Measurements from ENCODE around the gene VASP. TPM values are rescaled to one million over a fixed set of nuclear protein-coding genes. Genes with fewer than 3 reads are reported as not detected.

VASP gene
- total and polyA plus RNA-seq, 2 experiments from 2014 or later, result 72.4 to 91.6 TPM

- Histone ChIP-seq H3K27me3 (no peaks in the 10 kb centered on the region), H3K27ac (peak overlapping the region; percentile 92), H3K4me1 (ENCODE audit: low read depth) (no peaks in the 10 kb centered on the region), H3K9me3 (ENCODE audit: low read depth) (no peaks in the 10 kb centered on the region), H3K4me3 (peak overlapping the region; percentile 72), H3K36me3 (no peaks in the 10 kb centered on the region)
- no peak for TF ChIP-seq CTCF (IDR thresholded peaks at IDR 0.05; ENCODE audit: low read depth, low read length)
- DNase-seq (ENCODE audit: low read depth in 1 of 2, low spot score in 1 of 2), result no peak
Observed at GRCh38 chr19:45505996-45506245, 1.4 kb upstream of the VASP start.

- no peaks in the 10 kb centered on the region for H3K9me3 ChIP-seq (ENCODE audit: low read depth)
- no peaks in the 10 kb centered on the region for H3K36me3 ChIP-seq
- H3K27me3 ChIP-seq, result no peaks in the 10 kb centered on the region
- peak overlapping the region; percentile 92 for H3K27ac ChIP-seq
- peak overlapping the region; percentile 72 for H3K4me3 ChIP-seq
- no peaks in the 10 kb centered on the region for H3K4me1 ChIP-seq (ENCODE audit: low read depth)
- peak; percentile 94 to 96 for DNase-seq (ENCODE audit: low read depth in 1 of 2, low spot score in 1 of 2)
- TF ChIP-seq CTCF (IDR thresholded peaks at IDR 0.05; ENCODE audit: low read depth, low read length), result peak; percentile 61
Observed at GRCh38 chr19:45506246-45506988, 862 bp upstream of the VASP start.

- TF ChIP-seq CTCF (IDR thresholded peaks at IDR 0.05; ENCODE audit: low read depth, low read length), result no peak
- Histone ChIP-seq H3K27me3 (no peaks in the 10 kb centered on the region), H3K36me3 (no peaks in the 10 kb centered on the region), H3K4me3 (peak overlapping the region; percentile 72), H3K27ac (peak overlapping the region; percentile 92), H3K9me3 (ENCODE audit: low read depth) (no peaks in the 10 kb centered on the region), H3K4me1 (ENCODE audit: low read depth) (no peaks in the 10 kb centered on the region)
- DNase-seq (ENCODE audit: low read depth in 1 of 2, low spot score in 1 of 2), result no peak
Observed at GRCh38 chr19:45507872-45508416, 665 bp downstream of the VASP start.

GRCh38 chr19:45508417-45508860 lies 1.2 kb downstream of the VASP start:
- Histone ChIP-seq H3K4me3 (peak overlapping the region; percentile 72), H3K4me1 (ENCODE audit: low read depth) (no peaks in the 10 kb centered on the region), H3K36me3 (no peaks in the 10 kb centered on the region), H3K27me3 (no peaks in the 10 kb centered on the region), H3K27ac (peak overlapping the region; percentile 92), H3K9me3 (ENCODE audit: low read depth) (no peaks in the 10 kb centered on the region)
- DNase-seq (ENCODE audit: low read depth in 1 of 2, low spot score in 1 of 2), result peak; percentile 49 to 76
- TF ChIP-seq CTCF (IDR thresholded peaks at IDR 0.05; ENCODE audit: low read depth, low read length), result no peak

GRCh38 chr19:45508861-45509691 lies 1.8 kb downstream of the VASP start:
- H3K9me3 ChIP-seq (ENCODE audit: low read depth), result no peaks in the 10 kb centered on the region
- H3K4me3 ChIP-seq, result peak overlapping the region; percentile 72
- H3K27ac ChIP-seq, result peak overlapping the region; percentile 92
- peak; percentile 76 to 84 for DNase-seq (ENCODE audit: low read depth in 1 of 2, low spot score in 1 of 2)
- no peaks in the 10 kb centered on the region for H3K4me1 ChIP-seq (ENCODE audit: low read depth)
- H3K36me3 ChIP-seq, result no peaks in the 10 kb centered on the region
- no peaks in the 10 kb centered on the region for H3K27me3 ChIP-seq
- no peak for TF ChIP-seq CTCF (IDR thresholded peaks at IDR 0.05; ENCODE audit: low read depth, low read length)
